Prostate gland (tissue), 2 donors: ENCODE data around the gene MED12L.

Experiments
- CTCF ChIP-seq, 4 experiments: fragments of 200-600 bp in 2 of 4; fragments of 450-650 bp in 2 of 4; sonication (generic) in 2 of 4; IDR thresholded peaks; 1 replicate in 3 of 4; 2 replicates in 1 of 4; pipeline ENCODE4 v1.5.1; 2016 to 2019; ENCODE audit warnings: antibody characterized with exemption in 4 of 4, mild to moderate bottlenecking in 2 of 4, moderate library complexity in 2 of 4
- POLR2A ChIP-seq: fragments of 450-650 bp; IDR thresholded peaks from one replicate; pipeline ENCODE4 v1.6.1; 2016; ENCODE audit warnings: antibody characterized with exemption, mild to moderate bottlenecking
- POLR2AphosphoS5 ChIP-seq: sonication (generic); formaldehyde crosslinking; IDR thresholded peaks from one replicate; pipeline ENCODE4 v1.6.1; 2017; ENCODE audit warnings: antibody characterized with exemption

DNA sequence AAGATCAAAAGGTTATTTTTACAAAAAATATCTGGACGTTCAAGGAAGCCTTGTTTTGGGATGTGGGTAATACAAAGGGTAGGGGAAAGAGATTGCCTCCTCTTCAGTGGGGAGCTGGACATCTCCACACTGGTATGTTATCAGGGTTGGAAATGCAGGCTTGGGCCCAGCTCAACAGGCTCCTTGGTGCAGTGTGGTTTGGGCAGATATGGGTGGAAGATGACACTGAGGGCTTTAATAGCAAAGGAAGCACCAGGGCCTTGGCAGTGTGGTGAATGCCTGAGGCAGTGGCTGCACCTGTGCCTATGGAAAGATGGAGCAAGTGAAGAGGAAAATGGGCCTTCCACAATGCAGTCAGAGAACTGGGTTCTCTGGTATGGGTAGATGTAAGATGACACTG is 11.2 kb upstream of the MED12L start:
- TF ChIP-seq CTCF (IDR thresholded peaks at IDR 0.05) (no peak), POLR2A (no peak), POLR2AphosphoS5 (no peak)
